Right hindlimb (tissue), 1 donor: Measurements from ENCODE around the gene PTPRD.
A peak's percentile ranks its signal among the peaks of the same experiment; 100 is the strongest.

Experiments
- DNase-seq: peaks from one replicate; pipeline ENCODE4 v3.0.0-alpha.2; 2018

PTPRD gene

GRCh38 chr9:8600914-8601680, 2011.7 kb downstream of the PTPRD start:
- no peak for DNase-seq

- DNase-seq = no peak
These were observed 2012.9 kb downstream of the PTPRD start for GRCh38 chr9:8599937-8600336.

- no peak for DNase-seq
These were observed 2023.3 kb downstream of the PTPRD start for GRCh38 chr9:8589476-8589875.

- no peak for DNase-seq
These were observed 2027.8 kb downstream of the PTPRD start for GRCh38 chr9:8585036-8585435.

DNA sequence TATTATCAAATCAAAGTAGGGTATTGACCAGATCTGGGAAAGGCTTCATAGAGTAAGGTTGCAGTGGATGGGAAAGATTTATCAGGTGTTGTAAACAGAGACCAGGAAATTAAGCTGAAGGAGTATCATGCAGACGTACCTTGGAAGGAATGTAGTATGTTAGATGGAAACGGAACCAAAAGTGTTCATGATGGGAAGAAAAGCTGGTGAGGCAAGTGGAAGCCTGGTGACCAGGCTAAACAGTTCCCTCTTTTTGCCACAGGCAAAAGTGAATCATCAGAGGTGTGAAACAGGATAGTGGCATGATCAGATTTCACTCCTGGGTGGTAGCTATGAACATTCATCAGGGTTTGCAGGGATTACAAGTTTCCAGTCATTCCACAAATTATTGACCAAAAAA, 2033.1 kb downstream of the PTPRD start:
- no peak for DNase-seq

- no peak for DNase-seq
These were observed 2036.1 kb downstream of the PTPRD start for GRCh38 chr9:8576741-8577140.

GRCh38 chr9:8574846-8575245, 2038.0 kb downstream of the PTPRD start:
- DNase-seq = no peak

DNA sequence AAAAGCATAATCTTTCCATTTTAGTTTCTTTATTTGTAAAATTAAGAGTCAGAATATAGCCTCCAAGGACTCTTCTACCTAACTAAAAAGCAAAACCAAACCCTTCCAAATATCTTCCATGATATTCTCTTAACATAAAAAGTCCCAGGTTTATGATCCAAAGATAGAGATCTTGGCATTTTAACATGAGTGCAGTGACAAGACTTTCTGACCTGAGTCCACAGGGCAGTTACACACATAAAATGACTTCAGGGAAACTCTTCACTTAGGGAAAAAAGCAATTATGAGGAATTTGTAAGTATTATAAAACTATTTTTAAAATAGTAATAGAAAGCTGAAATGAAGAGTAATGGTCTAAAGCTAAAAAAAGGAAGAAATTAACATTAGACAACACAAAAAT, 2040.6 kb downstream of the PTPRD start:
- DNase-seq = no peak

GRCh38 chr9:8571643-8572042, 2041.2 kb downstream of the PTPRD start:
- no peak for DNase-seq

DNA sequence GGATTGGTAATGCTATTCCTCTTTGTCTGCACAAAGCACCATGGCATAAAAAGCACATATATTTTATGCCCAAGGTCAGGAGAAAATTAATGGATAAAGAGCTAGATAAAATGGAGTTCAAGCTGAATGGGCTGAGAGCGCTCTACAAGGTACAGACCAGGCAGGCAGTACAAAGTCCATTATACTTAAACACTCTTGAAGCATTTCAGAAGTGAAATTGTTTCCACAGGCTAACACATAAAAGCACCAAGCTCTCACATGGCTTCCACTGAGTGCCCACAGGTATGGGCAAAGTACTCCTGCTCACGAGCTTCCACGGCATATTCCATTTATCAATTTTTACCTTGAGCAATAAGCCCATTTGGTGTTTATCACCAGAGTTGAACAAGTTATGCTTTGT, 2042.0 kb downstream of the PTPRD start:
- no peak for DNase-seq

GRCh38 chr9:8569823-8570222, 2043.0 kb downstream of the PTPRD start:
- DNase-seq = no peak

GRCh38 chr9:8567963-8568579, 2044.7 kb downstream of the PTPRD start:
- no peak for DNase-seq

- no peak for DNase-seq
These were observed 2047.8 kb downstream of the PTPRD start for GRCh38 chr9:8564960-8565359.

- DNase-seq = no peak
These were observed 2052.0 kb downstream of the PTPRD start for GRCh38 chr9:8560560-8561525.

GRCh38 chr9:8558176-8558575, 2054.6 kb downstream of the PTPRD start:
- no peak for DNase-seq

DNA sequence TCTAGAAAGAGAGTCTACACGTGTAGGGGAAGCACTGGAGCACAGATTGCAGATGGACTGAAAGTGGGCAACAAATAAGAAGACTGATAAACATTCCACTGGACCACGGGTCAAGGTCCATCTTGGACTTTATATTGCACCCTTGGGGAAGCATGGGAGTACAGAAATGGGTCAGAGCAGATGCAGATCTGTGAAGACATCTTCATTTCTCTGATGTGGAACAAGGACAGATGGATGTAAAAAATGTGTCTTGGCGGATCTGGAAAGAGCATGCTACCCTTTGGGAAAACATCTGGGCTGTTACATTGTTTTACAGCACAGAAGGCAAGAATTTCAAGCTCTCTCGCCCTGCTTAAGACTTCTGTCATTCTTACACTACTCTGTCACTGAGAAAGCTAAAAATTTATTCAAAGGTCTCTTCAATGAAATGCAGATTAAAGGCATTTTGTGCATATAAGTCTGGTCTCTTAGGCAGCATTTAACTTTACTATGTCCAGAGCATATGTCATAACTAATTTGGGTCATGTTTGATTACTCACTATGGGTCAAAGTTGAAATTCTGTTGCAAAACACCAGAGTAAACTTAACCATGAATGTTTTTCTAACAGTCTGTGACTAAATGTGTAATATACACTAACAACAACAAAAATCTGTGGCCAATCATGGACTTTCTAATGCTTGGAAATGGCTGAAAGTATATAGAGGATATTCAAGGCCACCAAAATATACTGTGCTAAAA, 2056.9 kb downstream of the PTPRD start:
- DNase-seq = peak; percentile 78

DNA sequence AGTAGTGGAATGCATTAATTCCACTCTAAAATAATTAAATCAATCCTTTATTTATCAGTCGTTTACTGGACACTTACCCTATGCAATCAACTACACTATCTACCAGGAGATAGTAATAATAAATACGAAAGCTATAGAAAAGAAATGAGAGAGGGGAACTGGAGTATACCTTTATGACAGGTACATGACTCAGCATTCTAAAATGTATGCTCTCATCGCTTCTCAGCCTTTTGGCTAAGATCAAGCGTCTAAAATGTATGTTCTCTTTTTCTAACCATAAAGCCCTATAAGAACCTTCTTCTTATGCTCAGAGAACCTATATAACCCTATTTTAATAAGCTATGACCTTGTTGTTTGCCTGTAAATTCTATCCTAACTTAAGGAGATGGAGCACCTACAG, 2059.4 kb downstream of the PTPRD start:
- no peak for DNase-seq

DNA sequence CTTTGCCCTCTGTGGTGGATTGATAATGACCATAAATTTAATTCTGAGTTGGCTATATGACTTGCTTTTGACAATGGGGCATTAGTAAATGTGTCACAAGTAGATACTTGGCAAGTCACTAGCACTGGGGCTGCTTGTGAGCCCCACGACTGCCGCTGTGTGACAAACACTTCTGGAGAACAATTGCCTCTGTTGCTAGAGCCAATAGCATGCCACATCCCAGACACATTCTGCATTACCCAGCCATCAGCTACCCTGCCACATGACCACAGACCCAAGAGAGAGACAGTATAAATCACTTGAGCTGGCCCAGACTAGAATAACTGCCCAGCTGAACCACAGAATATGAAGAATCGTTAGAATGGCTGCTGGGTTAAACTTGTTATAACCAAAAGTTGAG, 2060.1 kb downstream of the PTPRD start:
- DNase-seq = no peak

- no peak for DNase-seq
These were observed 2063.6 kb downstream of the PTPRD start for GRCh38 chr9:8549214-8549613.

- DNase-seq = no peak
These were observed 2069.6 kb downstream of the PTPRD start for GRCh38 chr9:8543219-8543618.

DNA sequence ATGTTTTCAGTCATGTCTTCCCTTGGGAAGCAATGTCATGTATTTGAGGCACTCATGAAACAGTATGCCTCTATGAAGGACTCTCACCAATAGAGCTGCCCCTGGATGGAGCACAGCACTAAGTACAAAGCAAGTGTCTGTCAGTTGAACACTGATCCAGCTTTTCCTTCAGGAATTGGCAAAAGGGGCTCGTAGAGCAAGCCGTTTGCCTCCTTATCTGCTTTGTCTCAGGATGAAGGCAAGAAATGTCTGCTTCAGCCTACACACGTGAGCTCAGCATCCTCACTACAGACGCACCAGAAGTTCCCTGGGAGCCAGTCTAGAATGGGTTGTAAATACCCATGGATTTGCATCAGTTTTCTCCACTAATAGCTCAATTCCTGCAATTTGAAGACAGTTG, 2070.3 kb downstream of the PTPRD start:
- no peak for DNase-seq

GRCh38 chr9:8539681-8540197, 2073.1 kb downstream of the PTPRD start:
- DNase-seq = no peak

DNA sequence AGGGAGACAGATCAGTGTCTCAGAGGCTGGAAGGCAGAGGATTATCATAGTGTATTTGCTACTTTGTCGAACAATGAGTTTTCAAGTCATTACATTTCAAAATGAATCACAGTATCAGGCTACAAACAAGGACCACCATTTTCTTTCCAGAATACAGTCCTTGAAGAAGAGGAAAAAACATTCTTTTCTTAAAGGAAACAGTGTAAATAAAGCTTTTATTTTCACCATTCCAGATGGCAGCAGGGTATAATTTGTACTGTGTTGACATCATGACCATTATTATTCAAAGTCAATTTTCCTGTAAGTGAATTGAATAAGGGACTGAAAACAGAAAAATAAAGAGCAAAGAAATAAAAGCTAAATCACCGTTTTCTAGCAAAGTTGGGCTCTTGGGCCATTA, 2076.0 kb downstream of the PTPRD start:
- no peak for DNase-seq
